Caco-2 (cell line): Measurements from ENCODE around the gene PROM2. TPM values are rescaled to one million over a fixed set of nuclear protein-coding genes. Genes with fewer than 3 reads are reported as not detected.

Experiments
- BruUV-seq: library from RNA; stranded (reverse); fragments of 400-500 nt; replicated peaks from 2 replicates; lab custom pipeline; 2021; lab: Mats Ljungman, UMichigan
- CTCF ChIA-PET: fragments of 300-600 bp; sonication (Branson Sonifier 250); formaldehyde crosslinking; loops from one replicate; lab custom pipeline; 2022; ENCODE audit warnings: antibody characterized with exemption; lab: Charles Lee
- POLR2A ChIA-PET: fragments of 300-600 bp; sonication (Branson Sonifier 250); formaldehyde crosslinking; loops from one replicate; lab custom pipeline; 2022; ENCODE audit warnings: antibody characterized with exemption; lab: Charles Lee
- DNase-seq, 2 experiments: peaks; one replicate each; pipeline versions ENCODE4 v3.0.0 to v3.0.0-alpha.2; 2020 to 2022
- H3K27me3 ChIP-seq: replicated peaks from 2 replicates; pipeline ENCODE4 v1.6.0; 2011; ENCODE audit warnings: low read length; ENCODE audit not compliant: control insufficient read depth, insufficient read depth
- H3K36me3 ChIP-seq: 2 replicates; pipeline ENCODE4 v1.5.1; 2011; ENCODE audit warnings: low read length; ENCODE audit not compliant: control insufficient read depth, insufficient read depth
- H3K4me1 ChIP-seq: fragments of 250-450 bp; sonication (Bioruptor Pico); 2 replicates; pipeline ENCODE4 v1.5.1; 2020; ENCODE audit warnings: mild to moderate bottlenecking
- H3K4me3 ChIP-seq: 2 replicates; pipeline ENCODE4 v1.5.1; 2011; ENCODE audit warnings: low read depth, mild to moderate bottlenecking, control low read depth, low read length
- H3K9me3 ChIP-seq: fragments of 250-450 bp; sonication (Bioruptor Pico); 2 replicates; pipeline ENCODE4 v1.5.1; 2020; ENCODE audit warnings: mild to moderate bottlenecking, moderate library complexity
- H3K27ac Mint-ChIP-seq: one replicate; pipeline ENCODE4 v1.8.0; 2022; ENCODE audit warnings: mixed read lengths; ENCODE audit not compliant: unreplicated experiment
- H3K27me3 Mint-ChIP-seq: one replicate; pipeline ENCODE4 v1.8.0; 2022; ENCODE audit warnings: mixed read lengths; ENCODE audit not compliant: insufficient read depth, unreplicated experiment
- H3K36me3 Mint-ChIP-seq: one replicate; pipeline ENCODE4 v1.8.0; 2022; ENCODE audit warnings: mild to moderate bottlenecking, mixed read lengths; ENCODE audit not compliant: insufficient read depth, unreplicated experiment
- H3K4me1 Mint-ChIP-seq: one replicate; pipeline ENCODE4 v1.8.0; 2022; ENCODE audit warnings: low read depth, mixed read lengths; ENCODE audit not compliant: unreplicated experiment
- H3K4me3 Mint-ChIP-seq: one replicate; pipeline ENCODE4 v1.8.0; 2022; ENCODE audit warnings: mild to moderate bottlenecking, moderate library complexity, mixed read lengths; ENCODE audit not compliant: unreplicated experiment
- H3K9me3 Mint-ChIP-seq: one replicate; pipeline ENCODE4 v1.8.0; 2022; ENCODE audit warnings: mixed read lengths; ENCODE audit not compliant: unreplicated experiment
- CTCF ChIP-seq, 2 experiments: fragments of 200-600 bp in 1 of 2; IDR thresholded peaks; 1 replicate in 1 of 2; 2 replicates in 1 of 2; pipeline versions ENCODE4 v1.5.1 to v1.8.0; 2011 to 2022; ENCODE audit warnings: antibody characterized with exemption in 1 of 2, control low read depth in 1 of 2, inconsistent platforms in 1 of 2, low read depth in 1 of 2, low read length in 1 of 2, mild to moderate bottlenecking in 1 of 2, moderate library complexity in 1 of 2; ENCODE audit not compliant: insufficient read depth in 1 of 2, severe bottlenecking in 1 of 2, unreplicated experiment in 1 of 2
- intact Hi-C: fragments of 100-400 bp; cut with micrococcal nuclease; formaldehyde crosslinking; loops from one replicate; pipeline ENCODE4 v1.10.0; 2022; ENCODE audit not compliant: unreplicated experiment
- total RNA-seq: library from RNA; stranded (reverse); gene quantifications from 2 replicates; pipeline ENCODE4 v1.2.3, GENCODE V29; 2022

The PROM2 gene
- total RNA-seq, 1 experiment from 2014 or later, result 0.82 TPM

DNA sequence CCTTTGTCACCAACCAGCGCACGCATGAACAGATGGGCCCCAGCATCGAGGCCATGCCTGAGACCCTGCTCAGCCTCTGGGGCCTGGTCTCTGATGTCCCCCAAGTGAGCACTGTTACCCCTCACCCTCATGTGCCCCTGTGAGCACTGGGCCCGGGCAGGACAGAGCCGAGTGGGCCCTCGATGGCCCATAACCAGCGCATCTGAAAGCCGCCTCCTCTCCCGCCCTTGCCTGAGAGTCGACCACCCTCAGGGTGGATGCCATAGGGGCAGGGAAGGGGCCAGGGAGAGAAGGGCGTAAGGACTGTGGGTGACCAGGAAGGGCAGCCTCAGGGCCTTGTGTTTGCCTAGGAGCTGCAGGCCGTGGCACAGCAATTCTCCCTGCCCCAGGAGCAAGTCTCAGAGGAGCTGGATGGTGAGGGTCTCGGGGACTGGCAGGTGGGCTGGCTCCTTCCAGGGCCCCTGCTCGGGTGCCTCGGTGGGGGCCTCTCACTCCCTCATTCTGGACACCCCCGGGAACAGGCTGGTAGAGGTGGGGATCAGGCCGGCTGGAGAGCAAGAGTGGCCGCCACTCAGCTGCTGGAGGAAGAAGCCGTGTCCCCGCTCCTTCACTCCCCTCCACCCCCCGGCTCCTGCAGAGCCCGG, 2.1 kb downstream of the PROM2 start:
- intact Hi-C loops, result no loop called here
- ChIA-PET POLR2A (no interaction called here), CTCF (no interaction called here)
- Mint-ChIP-seq H3K4me1 (peaks cover 7% of the 10 kb centered on the region), H3K36me3 (no peaks in the 10 kb centered on the region), H3K27me3 (no peaks in the 10 kb centered on the region), H3K9me3 (no peaks in the 10 kb centered on the region), H3K27ac (no peak overlapping the region), H3K4me3 (no peak overlapping the region)
- TF ChIP-seq CTCF (IDR thresholded peaks at IDR 0.05; ENCODE audit: insufficient read depth in 1 of 2, low read depth in 1 of 2, low read length in 1 of 2, severe bottlenecking in 1 of 2, unreplicated experiment in 1 of 2), result no peak
- DNase-seq, result peak in 1 of 2 experiments; percentile 28
- Histone ChIP-seq H3K27me3 (no peaks in the 10 kb centered on the region), H3K4me3 (no peak overlapping the region), H3K36me3 (no peaks in the 10 kb centered on the region), H3K9me3 (no peaks in the 10 kb centered on the region), H3K4me1 (peaks cover 11% of the 10 kb centered on the region)
- BruUV-seq, result no TSS peak

- intact Hi-C loops, result no loop called here
- Mint-ChIP-seq H3K4me3 (no peak overlapping the region), H3K9me3 (no peaks in the 10 kb centered on the region), H3K36me3 (no peaks in the 10 kb centered on the region), H3K27me3 (no peaks in the 10 kb centered on the region), H3K4me1 (peaks cover 7% of the 10 kb centered on the region), H3K27ac (no peak overlapping the region)
- Histone ChIP-seq H3K9me3 (no peaks in the 10 kb centered on the region), H3K27me3 (no peaks in the 10 kb centered on the region), H3K4me1 (peaks cover 11% of the 10 kb centered on the region), H3K4me3 (no peak overlapping the region), H3K36me3 (no peaks in the 10 kb centered on the region)
- BruUV-seq, result no TSS peak
- POLR2A ChIA-PET, result no interaction called here
- no peak for TF ChIP-seq CTCF (IDR thresholded peaks at IDR 0.05; ENCODE audit: insufficient read depth in 1 of 2, low read depth in 1 of 2, low read length in 1 of 2, severe bottlenecking in 1 of 2, unreplicated experiment in 1 of 2)
- CTCF ChIA-PET, result no interaction called here
- no peak for DNase-seq
These were observed 2.6 kb downstream of the PROM2 start for GRCh38 chr2:95276888-95277245.

DNA sequence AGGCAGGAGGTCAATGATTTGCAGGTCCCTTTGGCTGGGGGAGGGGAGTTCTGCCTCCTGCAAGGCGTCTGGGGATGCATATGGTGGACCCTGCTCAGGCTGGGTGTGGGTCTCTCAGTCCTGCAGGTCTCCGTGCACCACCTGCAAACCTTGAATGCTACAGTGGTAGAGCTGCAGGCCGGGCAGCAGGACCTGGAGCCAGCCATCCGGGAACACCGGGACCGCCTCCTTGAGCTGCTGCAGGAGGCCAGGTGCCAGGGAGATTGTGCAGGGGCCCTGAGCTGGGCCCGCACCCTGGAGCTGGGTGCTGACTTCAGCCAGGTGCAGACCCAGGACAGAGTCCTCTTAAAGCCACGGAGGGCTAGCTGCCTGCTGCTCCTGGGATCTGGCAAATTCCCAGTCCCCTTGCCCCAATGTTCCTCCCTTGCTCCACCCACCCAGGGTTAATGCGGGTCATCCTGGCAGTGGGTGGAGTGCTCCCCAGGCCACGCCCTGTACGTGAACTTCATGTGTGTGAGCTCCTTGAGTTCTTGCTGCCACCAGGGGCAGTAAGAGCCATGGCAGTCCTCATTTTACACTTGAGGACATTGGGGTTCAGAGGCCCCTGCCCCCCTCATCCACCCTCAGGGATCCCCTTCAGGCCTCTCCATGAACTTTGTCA, 3.1 kb downstream of the PROM2 start:
- no peak overlapping the region for H3K4me3 Mint-ChIP-seq
- no peak for TF ChIP-seq CTCF (IDR thresholded peaks at IDR 0.05; ENCODE audit: insufficient read depth in 1 of 2, low read depth in 1 of 2, low read length in 1 of 2, severe bottlenecking in 1 of 2, unreplicated experiment in 1 of 2)

More for the DNA sequence above, 3.1 kb downstream of the PROM2 start:
- intact Hi-C loops, result no loop called here
- peaks cover 11% of the 10 kb centered on the region for H3K4me1 ChIP-seq
- H3K36me3 ChIP-seq, result no peaks in the 10 kb centered on the region
- no TSS peak for BruUV-seq
- peak in 1 of 2 experiments; percentile 33 for DNase-seq
- H3K4me1 Mint-ChIP-seq, result peaks cover 7% of the 10 kb centered on the region
- no peaks in the 10 kb centered on the region for H3K27me3 ChIP-seq
- no peaks in the 10 kb centered on the region for H3K9me3 Mint-ChIP-seq
- H3K27me3 Mint-ChIP-seq, result no peaks in the 10 kb centered on the region
- ChIA-PET CTCF (no interaction called here), POLR2A (no interaction called here)
- H3K36me3 Mint-ChIP-seq, result no peaks in the 10 kb centered on the region
- no peak overlapping the region for H3K27ac Mint-ChIP-seq
- no peak overlapping the region for H3K4me3 ChIP-seq
- H3K9me3 ChIP-seq, result no peaks in the 10 kb centered on the region
